GM18502 (cell line): ENCODE results near the gene HAL.
"Not testable (repeated sequence)": the region's sequence is repeated elsewhere in the genome, so short reads cannot be mapped to it uniquely, and the experiment has no call there.

Experiments used
- ATAC-seq: cut with Tn5 transposase; IDR thresholded peaks from one replicate; pipeline ENCODE4 v1.9.1; 2021; ENCODE audit warnings: mild to moderate bottlenecking; ENCODE audit not compliant: unreplicated experiment, poor library complexity

The HAL gene

GRCh38 chr12:95978351-95978750, 17.8 kb downstream of the HAL start:
- no peak for ATAC-seq

GRCh38 chr12:95977764-95978305, 18.3 kb downstream of the HAL start:
- ATAC-seq: no peak

- no peak for ATAC-seq
Measured at GRCh38 chr12:95976416-95976832, 19.7 kb downstream of the HAL start.

GRCh38 chr12:95975491-95975890, 20.7 kb downstream of the HAL start:
- no peak for ATAC-seq

GRCh38 chr12:95974358-95974757, 21.8 kb downstream of the HAL start:
- no peak for ATAC-seq

GRCh38 chr12:95972832-95973456, 23.2 kb downstream of the HAL start:
- ATAC-seq: no peak

GRCh38 chr12:95970905-95971304, 25.2 kb downstream of the HAL start:
- no peak for ATAC-seq

GRCh38 chr12:95969116-95969515, 27.0 kb downstream of the HAL start:
- not testable (repeated sequence) for ATAC-seq

- ATAC-seq: no peak
Measured at GRCh38 chr12:95967301-95967700, 28.8 kb downstream of the HAL start.

- no peak for ATAC-seq
Measured at GRCh38 chr12:95966287-95966870, 29.8 kb downstream of the HAL start.

GRCh38 chr12:95963096-95963495, 33.0 kb downstream of the HAL start:
- no peak for ATAC-seq

GRCh38 chr12:95962222-95962621, 33.9 kb downstream of the HAL start:
- ATAC-seq: no peak

- no peak for ATAC-seq
Measured at GRCh38 chr12:95960241-95960640, 35.9 kb downstream of the HAL start.

GRCh38 chr12:95959107-95959506, 37.0 kb downstream of the HAL start:
- no peak for ATAC-seq

- ATAC-seq: no peak
Measured at GRCh38 chr12:95956557-95957145, 39.5 kb downstream of the HAL start.

GRCh38 chr12:95955549-95956159, 40.5 kb downstream of the HAL start:
- no peak for ATAC-seq

GRCh38 chr12:95953000-95953399, 43.1 kb downstream of the HAL start:
- no peak for ATAC-seq

- no peak for ATAC-seq
Measured at GRCh38 chr12:95951515-95951914, 44.6 kb downstream of the HAL start.

GRCh38 chr12:95949477-95950206, 46.5 kb downstream of the HAL start:
- no peak for ATAC-seq

- ATAC-seq: no peak
Measured at GRCh38 chr12:95944108-95944704, 51.9 kb downstream of the HAL start.
